IMR-90 (cell line): ENCODE data around the gene PUM2.

Experiments
- CEBPB ChIP-seq: IDR thresholded peaks from 2 replicates; pipeline ENCODE4 v1.6.1; 2012; ENCODE audit warnings: low read depth, low read length, improper control_type of control experiment
- CHD1 ChIP-seq: IDR thresholded peaks from 2 replicates; pipeline ENCODE4 v1.6.1; 2012; ENCODE audit warnings: low read depth, low read length, improper control_type of control experiment
- MAFK ChIP-seq: IDR thresholded peaks from 2 replicates; pipeline ENCODE4 v1.6.1; 2012; ENCODE audit warnings: low read depth, low read length, improper control_type of control experiment
- MAZ ChIP-seq: IDR thresholded peaks from 2 replicates; pipeline ENCODE4 v1.6.1; 2012; ENCODE audit warnings: low read depth, mild to moderate bottlenecking, low read length, improper control_type of control experiment, moderate library complexity, borderline replicate concordance
- MXI1 ChIP-seq: IDR thresholded peaks from 2 replicates; pipeline ENCODE4 v1.6.1; 2012; ENCODE audit warnings: low read depth, mild to moderate bottlenecking, low read length, moderate library complexity, borderline replicate concordance
- POLR2A ChIP-seq: IDR thresholded peaks from 2 replicates; pipeline ENCODE4 v1.6.1; 2012; ENCODE audit warnings: mild to moderate bottlenecking, low read depth, low read length
- RAD21 ChIP-seq: IDR thresholded peaks from 2 replicates; pipeline ENCODE4 v1.6.1; 2012; ENCODE audit warnings: low read length, improper control_type of control experiment
- RFX5 ChIP-seq: IDR thresholded peaks from 2 replicates; pipeline ENCODE4 v1.8.0; 2012; ENCODE audit warnings: low read depth, mild to moderate bottlenecking, low read length, moderate library complexity
- SMC3 ChIP-seq: fragments of 150-350 bp; IDR thresholded peaks from 2 replicates; pipeline ENCODE4 v1.6.1; 2016; ENCODE audit warnings: low read depth, mild to moderate bottlenecking, antibody characterized with exemption, low read length, moderate library complexity
- TF ChIP-seq, protein P1 (sequence below): conservative IDR thresholded peaks from 2 replicates; pipeline ENCODE4 v1.5.1; 2012; ENCODE audit warnings: mild to moderate bottlenecking, low read depth, low read length, improper control_type of control experiment
- TF ChIP-seq, protein P2 (sequence below): fragments of 150-350 bp; IDR thresholded peaks from 2 replicates; pipeline ENCODE4 v1.6.1; 2017; ENCODE audit warnings: mild to moderate bottlenecking, antibody characterized with exemption, low read length, low read depth
- TF ChIP-seq, protein P3 (sequence below): fragments of 150-350 bp; IDR thresholded peaks from 2 replicates; pipeline ENCODE4 v1.6.1; 2016; ENCODE audit warnings: low read depth, mild to moderate bottlenecking, low read length, moderate library complexity, borderline replicate concordance

DNA sequence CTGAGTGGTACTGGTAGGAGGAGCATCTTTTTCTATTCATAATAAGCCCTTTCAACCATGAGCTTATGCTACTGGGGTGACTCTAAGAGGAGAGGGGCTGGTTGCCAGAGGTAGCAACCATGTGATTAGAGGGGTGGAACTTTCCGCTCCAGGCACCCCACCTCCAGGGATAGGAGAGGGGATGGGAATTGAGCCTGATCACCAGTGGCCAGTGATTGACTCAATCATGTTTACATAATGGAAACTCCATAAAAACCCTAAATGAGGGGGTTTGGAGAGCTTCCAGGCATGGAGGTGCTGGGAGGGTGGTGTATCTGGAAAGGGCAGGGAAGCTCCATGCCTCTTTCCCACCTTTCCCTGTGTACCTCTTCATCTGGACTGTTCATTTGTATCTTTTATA lies 49.7 kb upstream of the PUM2 start:
- TF ChIP-seq, protein P1, sequence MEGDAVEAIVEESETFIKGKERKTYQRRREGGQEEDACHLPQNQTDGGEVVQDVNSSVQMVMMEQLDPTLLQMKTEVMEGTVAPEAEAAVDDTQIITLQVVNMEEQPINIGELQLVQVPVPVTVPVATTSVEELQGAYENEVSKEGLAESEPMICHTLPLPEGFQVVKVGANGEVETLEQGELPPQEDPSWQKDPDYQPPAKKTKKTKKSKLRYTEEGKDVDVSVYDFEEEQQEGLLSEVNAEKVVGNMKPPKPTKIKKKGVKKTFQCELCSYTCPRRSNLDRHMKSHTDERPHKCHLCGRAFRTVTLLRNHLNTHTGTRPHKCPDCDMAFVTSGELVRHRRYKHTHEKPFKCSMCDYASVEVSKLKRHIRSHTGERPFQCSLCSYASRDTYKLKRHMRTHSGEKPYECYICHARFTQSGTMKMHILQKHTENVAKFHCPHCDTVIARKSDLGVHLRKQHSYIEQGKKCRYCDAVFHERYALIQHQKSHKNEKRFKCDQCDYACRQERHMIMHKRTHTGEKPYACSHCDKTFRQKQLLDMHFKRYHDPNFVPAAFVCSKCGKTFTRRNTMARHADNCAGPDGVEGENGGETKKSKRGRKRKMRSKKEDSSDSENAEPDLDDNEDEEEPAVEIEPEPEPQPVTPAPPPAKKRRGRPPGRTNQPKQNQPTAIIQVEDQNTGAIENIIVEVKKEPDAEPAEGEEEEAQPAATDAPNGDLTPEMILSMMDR, result no peak
- TF ChIP-seq RAD21, result no peak
- no peak for TF ChIP-seq CHD1
- no peak for TF ChIP-seq MXI1
- TF ChIP-seq, protein P2, sequence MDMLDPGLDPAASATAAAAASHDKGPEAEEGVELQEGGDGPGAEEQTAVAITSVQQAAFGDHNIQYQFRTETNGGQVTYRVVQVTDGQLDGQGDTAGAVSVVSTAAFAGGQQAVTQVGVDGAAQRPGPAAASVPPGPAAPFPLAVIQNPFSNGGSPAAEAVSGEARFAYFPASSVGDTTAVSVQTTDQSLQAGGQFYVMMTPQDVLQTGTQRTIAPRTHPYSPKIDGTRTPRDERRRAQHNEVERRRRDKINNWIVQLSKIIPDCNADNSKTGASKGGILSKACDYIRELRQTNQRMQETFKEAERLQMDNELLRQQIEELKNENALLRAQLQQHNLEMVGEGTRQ, result no peak
- TF ChIP-seq POLR2A, result no peak
- TF ChIP-seq, protein P3, sequence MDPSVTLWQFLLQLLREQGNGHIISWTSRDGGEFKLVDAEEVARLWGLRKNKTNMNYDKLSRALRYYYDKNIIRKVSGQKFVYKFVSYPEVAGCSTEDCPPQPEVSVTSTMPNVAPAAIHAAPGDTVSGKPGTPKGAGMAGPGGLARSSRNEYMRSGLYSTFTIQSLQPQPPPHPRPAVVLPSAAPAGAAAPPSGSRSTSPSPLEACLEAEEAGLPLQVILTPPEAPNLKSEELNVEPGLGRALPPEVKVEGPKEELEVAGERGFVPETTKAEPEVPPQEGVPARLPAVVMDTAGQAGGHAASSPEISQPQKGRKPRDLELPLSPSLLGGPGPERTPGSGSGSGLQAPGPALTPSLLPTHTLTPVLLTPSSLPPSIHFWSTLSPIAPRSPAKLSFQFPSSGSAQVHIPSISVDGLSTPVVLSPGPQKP, result no peak
- TF ChIP-seq RFX5, result no peak
- TF ChIP-seq SMC3, result no peak
- TF ChIP-seq CEBPB, result no peak
- TF ChIP-seq MAZ, result no peak
- TF ChIP-seq MAFK, result no peak
